Stimulated activated memory B cell treated with anti-CD40 and anti-IgM and Interleukin-4, amounts not matched to agents 10 μg/mL and 1 μg/mL and 100 μg/mL, for 72 hours (primary cell): Measurements from ENCODE around the gene TM2D3.

Source experiments
- ATAC-seq: fragments of 150-1000 bp; cut with Tn5 transposase; 2 replicates; pipeline ENCODE4 v1.10.0; 2021
- H3K27ac Mint-ChIP-seq: one replicate; pipeline ENCODE4 v1.8.0; 2022; ENCODE audit warnings: mild to moderate bottlenecking, mixed read lengths
- H3K27me3 Mint-ChIP-seq: one replicate; pipeline ENCODE4 v1.8.0; 2022; ENCODE audit warnings: mixed read lengths
- H3K36me3 Mint-ChIP-seq: one replicate; pipeline ENCODE4 v1.8.0; 2022; ENCODE audit warnings: mixed read lengths
- H3K4me1 Mint-ChIP-seq: one replicate; pipeline ENCODE4 v1.8.0; 2022; ENCODE audit warnings: mixed read lengths
- H3K4me3 Mint-ChIP-seq: one replicate; pipeline ENCODE4 v1.8.0; 2022; ENCODE audit warnings: mild to moderate bottlenecking, moderate library complexity, mixed read lengths
- H3K9me3 Mint-ChIP-seq: one replicate; pipeline ENCODE4 v1.8.0; 2022; ENCODE audit warnings: mixed read lengths

TM2D3 gene

GRCh38 chr15:101619615-101619865, 32.6 kb downstream of the TM2D3 start:
- H3K4me1 Mint-ChIP-seq = peaks cover 15% of the 10 kb centered on the region
- peaks cover 56% of the 10 kb centered on the region for H3K36me3 Mint-ChIP-seq
- no peak for ATAC-seq
- no peak overlapping the region for H3K4me3 Mint-ChIP-seq
- H3K27me3 Mint-ChIP-seq = no peaks in the 10 kb centered on the region
- H3K27ac Mint-ChIP-seq = no peak overlapping the region
- H3K9me3 Mint-ChIP-seq = peaks cover 10% of the 10 kb centered on the region

GRCh38 chr15:101618851-101619614, 33.1 kb downstream of the TM2D3 start:
- Mint-ChIP-seq H3K4me3 (no peak overlapping the region), H3K27ac (no peak overlapping the region), H3K4me1 (peaks cover 15% of the 10 kb centered on the region), H3K9me3 (peaks cover 9% of the 10 kb centered on the region), H3K36me3 (peaks cover 51% of the 10 kb centered on the region), H3K27me3 (no peaks in the 10 kb centered on the region)
- no peak for ATAC-seq

- Mint-ChIP-seq H3K27ac (no peak overlapping the region), H3K9me3 (peaks cover under 1% of the 10 kb centered on the region)
Measured at GRCh38 chr15:101618076-101618475, 34.1 kb downstream of the TM2D3 start.

GRCh38 chr15:101617390-101617965, 34.7 kb downstream of the TM2D3 start:
- H3K4me3 Mint-ChIP-seq = no peak overlapping the region
- no peak overlapping the region for H3K27ac Mint-ChIP-seq
- no peaks in the 10 kb centered on the region for H3K9me3 Mint-ChIP-seq
- H3K27me3 Mint-ChIP-seq = no peaks in the 10 kb centered on the region
- peaks cover 35% of the 10 kb centered on the region for H3K36me3 Mint-ChIP-seq
- H3K4me1 Mint-ChIP-seq = peaks cover 7% of the 10 kb centered on the region
- ATAC-seq = no peak

More at GRCh38 chr15:101618076-101618475, 34.1 kb downstream of the TM2D3 start:
- Mint-ChIP-seq H3K27me3 (no peaks in the 10 kb centered on the region), H3K36me3 (peaks cover 41% of the 10 kb centered on the region), H3K4me1 (peaks cover 8% of the 10 kb centered on the region), H3K4me3 (no peak overlapping the region)
- no peak for ATAC-seq

GRCh38 chr15:101615986-101616848, 36.0 kb downstream of the TM2D3 start:
- Mint-ChIP-seq H3K4me3 (no peak overlapping the region), H3K9me3 (no peaks in the 10 kb centered on the region), H3K4me1 (peaks cover 7% of the 10 kb centered on the region), H3K27me3 (no peaks in the 10 kb centered on the region), H3K27ac (no peak overlapping the region), H3K36me3 (peaks cover 25% of the 10 kb centered on the region)
- no peak for ATAC-seq

- no peak for ATAC-seq
- Mint-ChIP-seq H3K27me3 (no peaks in the 10 kb centered on the region), H3K36me3 (peaks cover 19% of the 10 kb centered on the region), H3K27ac (no peak overlapping the region), H3K9me3 (no peaks in the 10 kb centered on the region), H3K4me1 (peaks cover 2% of the 10 kb centered on the region), H3K4me3 (no peak overlapping the region)
Measured at GRCh38 chr15:101615414-101615985, 36.7 kb downstream of the TM2D3 start.

GRCh38 chr15:101614761-101615160, 37.4 kb downstream of the TM2D3 start:
- Mint-ChIP-seq H3K36me3 (peaks cover 14% of the 10 kb centered on the region), H3K27me3 (no peaks in the 10 kb centered on the region), H3K4me3 (no peak overlapping the region), H3K9me3 (no peaks in the 10 kb centered on the region), H3K27ac (no peak overlapping the region), H3K4me1 (no peaks in the 10 kb centered on the region)
- no peak for ATAC-seq

- ATAC-seq = no peak
- no peaks in the 10 kb centered on the region for H3K4me1 Mint-ChIP-seq
Measured at GRCh38 chr15:101614001-101614585, 38.1 kb downstream of the TM2D3 start.

GRCh38 chr15:101613130-101614000, 38.8 kb downstream of the TM2D3 start:
- Mint-ChIP-seq H3K4me3 (no peak overlapping the region), H3K36me3 (peaks cover 5% of the 10 kb centered on the region), H3K27me3 (no peaks in the 10 kb centered on the region), H3K9me3 (no peaks in the 10 kb centered on the region), H3K4me1 (no peaks in the 10 kb centered on the region), H3K27ac (no peak overlapping the region)
- ATAC-seq = no peak

More at GRCh38 chr15:101614001-101614585, 38.1 kb downstream of the TM2D3 start:
- Mint-ChIP-seq H3K36me3 (peaks cover 10% of the 10 kb centered on the region), H3K27me3 (no peaks in the 10 kb centered on the region), H3K9me3 (no peaks in the 10 kb centered on the region), H3K27ac (no peak overlapping the region), H3K4me3 (no peak overlapping the region)

- ATAC-seq = no peak
- Mint-ChIP-seq H3K27ac (no peak overlapping the region), H3K27me3 (no peaks in the 10 kb centered on the region), H3K4me1 (no peaks in the 10 kb centered on the region), H3K4me3 (no peak overlapping the region), H3K36me3 (no peaks in the 10 kb centered on the region), H3K9me3 (no peaks in the 10 kb centered on the region)
Measured at GRCh38 chr15:101612676-101613075, 39.5 kb downstream of the TM2D3 start.

GRCh38 chr15:101611580-101612299, 40.4 kb downstream of the TM2D3 start:
- no peaks in the 10 kb centered on the region for H3K36me3 Mint-ChIP-seq
- no peak overlapping the region for H3K4me3 Mint-ChIP-seq
- no peak for ATAC-seq
- no peaks in the 10 kb centered on the region for H3K27me3 Mint-ChIP-seq
- H3K9me3 Mint-ChIP-seq = no peaks in the 10 kb centered on the region
- H3K4me1 Mint-ChIP-seq = no peaks in the 10 kb centered on the region
- no peak overlapping the region for H3K27ac Mint-ChIP-seq

GRCh38 chr15:101611007-101611406, 41.2 kb downstream of the TM2D3 start:
- no peak for ATAC-seq
- no peaks in the 10 kb centered on the region for H3K9me3 Mint-ChIP-seq
- H3K36me3 Mint-ChIP-seq = no peaks in the 10 kb centered on the region
- H3K27me3 Mint-ChIP-seq = no peaks in the 10 kb centered on the region
- H3K27ac Mint-ChIP-seq = no peak overlapping the region
- H3K4me3 Mint-ChIP-seq = no peak overlapping the region
- no peaks in the 10 kb centered on the region for H3K4me1 Mint-ChIP-seq

GRCh38 chr15:101610611-101611000, 41.6 kb downstream of the TM2D3 start:
- peaks cover 2% of the 10 kb centered on the region for H3K27me3 Mint-ChIP-seq
- H3K9me3 Mint-ChIP-seq = no peaks in the 10 kb centered on the region
- no peaks in the 10 kb centered on the region for H3K4me1 Mint-ChIP-seq
- no peaks in the 10 kb centered on the region for H3K36me3 Mint-ChIP-seq
- H3K4me3 Mint-ChIP-seq = no peak overlapping the region
- ATAC-seq = no peak
- H3K27ac Mint-ChIP-seq = no peak overlapping the region
